Hippocampal formation (tissue), 2 donors: ENCODE data around the gene RBM10.

ENCODE experiments used
- DNase-seq, 2 donors: peaks; one replicate each; lab custom pipeline; 2025; lab: John Stamatoyannopoulos, UW

The RBM10 gene

DNA sequence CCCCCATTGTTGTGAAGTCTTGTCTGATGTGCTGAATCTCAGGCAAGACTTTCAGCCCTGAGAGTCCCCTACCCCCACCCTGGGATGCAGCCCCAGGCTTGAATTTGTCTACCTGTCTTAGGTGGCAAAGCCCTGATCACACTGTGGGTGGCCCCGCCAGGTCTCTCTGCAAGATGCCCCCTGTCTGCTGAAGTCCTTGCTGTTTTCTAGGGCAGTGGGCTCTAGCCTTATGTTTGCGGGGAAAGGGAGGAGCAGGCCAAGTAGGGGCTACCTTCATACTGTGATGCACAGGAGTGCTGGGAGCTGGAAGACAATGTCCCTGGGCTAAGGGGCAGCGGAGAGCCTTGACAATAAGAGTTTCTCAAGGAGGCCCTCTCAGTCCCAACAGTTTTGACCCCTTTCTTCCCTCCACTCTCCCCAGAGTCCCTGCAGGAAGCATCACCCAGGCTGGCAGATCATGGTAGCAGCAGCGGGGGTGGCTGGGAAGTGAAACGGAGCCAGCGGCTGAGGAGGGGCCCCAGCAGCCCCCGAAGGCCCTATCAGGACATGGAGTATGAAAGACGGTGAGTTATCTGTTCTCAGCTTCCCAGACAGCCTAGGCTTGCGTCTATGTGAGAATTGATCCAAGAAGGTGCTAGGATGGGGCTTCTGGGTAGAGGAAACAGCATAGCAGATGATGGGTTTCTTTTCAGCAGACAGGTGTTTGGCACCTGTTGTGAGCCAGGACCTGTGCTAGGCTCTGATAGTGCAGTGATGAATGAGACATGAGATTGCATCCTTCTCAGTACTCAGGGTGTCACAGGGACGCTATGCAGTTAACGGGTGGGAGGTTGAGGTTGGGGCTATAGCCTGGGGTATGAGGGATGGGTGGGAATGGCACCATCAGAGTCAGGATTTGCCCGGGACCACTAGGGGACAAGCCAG is 2.2 kb downstream of the RBM10 start:
- no peak for DNase-seq

DNA sequence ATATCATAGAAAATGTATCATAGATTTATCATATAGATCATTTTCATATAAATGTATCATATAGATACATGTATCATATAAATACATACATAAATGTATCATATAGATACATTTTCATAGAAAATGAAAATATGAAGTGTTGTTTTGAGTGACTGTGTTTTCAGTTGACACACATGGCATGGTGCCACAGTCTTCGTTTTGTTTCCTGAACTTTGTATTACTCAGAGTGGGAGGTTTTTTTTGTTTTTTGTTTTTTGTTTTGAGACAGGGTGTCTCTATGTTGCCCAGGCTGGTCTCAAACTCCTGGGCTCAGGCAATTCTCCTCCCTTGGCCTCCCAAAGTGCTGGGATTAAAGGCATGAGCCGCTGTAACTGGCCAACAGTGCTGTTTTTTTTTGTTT is 3.9 kb downstream of the RBM10 start:
- no peak for DNase-seq

DNA sequence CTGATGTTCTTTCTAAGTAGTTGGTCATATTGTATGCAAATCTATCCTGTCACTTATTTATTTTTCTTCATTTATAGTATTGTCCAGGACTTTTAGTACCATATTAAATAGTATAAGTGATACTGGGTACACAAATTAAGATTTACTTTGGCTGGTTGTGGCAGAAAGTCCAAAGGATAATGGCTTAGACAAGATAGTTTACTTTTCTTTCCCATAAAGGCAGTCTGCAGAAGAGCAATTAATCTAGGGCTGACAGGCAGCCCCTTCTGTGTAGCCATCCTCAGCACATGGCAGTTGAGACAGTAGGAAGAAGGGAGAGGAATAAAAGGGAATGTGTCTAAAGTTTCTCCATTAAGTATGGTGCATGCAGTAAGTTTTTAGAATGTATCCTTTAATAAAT is 6.4 kb downstream of the RBM10 start:
- no peak for DNase-seq

DNA sequence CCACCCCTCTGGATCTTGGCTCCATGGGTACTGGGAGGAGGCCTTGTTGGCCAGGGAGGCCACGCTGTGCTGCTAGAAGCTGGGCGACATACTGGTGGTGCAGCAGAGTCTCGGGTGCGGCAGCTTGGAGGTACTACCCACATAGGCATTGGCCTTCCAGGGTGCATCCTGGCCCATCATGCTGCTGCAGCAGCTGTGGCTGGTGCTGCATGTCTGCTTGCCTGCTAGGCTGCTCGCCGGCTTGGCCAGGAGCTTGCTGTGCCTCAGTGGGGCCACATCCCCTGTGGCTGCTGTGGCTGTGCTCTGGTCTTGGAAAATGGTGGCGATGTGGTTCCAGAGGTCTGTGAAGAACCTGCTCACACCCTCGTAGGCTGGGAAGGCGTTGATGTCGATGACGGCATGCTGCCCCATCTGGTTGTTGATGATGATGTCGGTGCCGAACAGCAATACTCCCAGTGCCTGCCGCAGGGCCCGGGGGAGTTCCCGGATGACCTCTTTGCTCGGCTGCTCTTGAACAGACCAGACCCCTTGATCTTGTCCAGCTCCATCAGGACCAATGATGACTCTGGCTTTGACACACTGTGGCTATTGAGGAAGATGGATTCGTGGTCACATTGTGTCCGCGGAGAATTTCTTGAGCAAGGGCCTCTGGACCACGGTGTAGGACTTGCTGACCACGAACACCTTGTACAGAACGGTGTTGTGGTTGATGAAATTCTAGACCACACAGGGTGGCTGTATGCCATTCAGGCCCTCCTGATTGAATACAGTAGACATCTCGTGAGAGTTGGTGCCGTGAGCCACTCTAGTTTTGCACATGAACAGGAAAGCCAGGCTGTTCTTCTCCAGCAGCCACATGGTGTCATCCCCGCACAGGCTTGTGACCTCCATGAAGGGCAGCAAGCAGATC is 11.8 kb downstream of the RBM10 start:
- no peak for DNase-seq

DNA sequence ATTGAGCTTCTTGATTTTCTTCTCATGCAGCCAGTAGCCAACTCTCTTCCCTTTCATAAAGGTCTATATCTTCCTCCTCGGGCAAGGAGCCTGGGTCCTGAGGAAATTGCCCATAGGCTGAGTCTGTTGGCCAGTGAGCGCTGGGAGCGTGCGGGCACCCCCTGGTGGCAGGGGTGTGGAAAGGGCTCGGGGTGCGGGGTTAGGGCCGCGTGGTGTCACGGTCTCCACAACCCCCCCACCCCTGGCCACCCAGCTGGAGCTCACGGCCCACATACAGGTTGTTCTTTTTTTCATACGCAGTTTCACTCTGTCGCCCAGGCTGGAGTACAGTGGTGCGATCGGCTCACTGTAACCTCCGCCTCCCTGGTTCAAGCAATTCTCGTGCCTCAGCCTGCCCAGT is 13.1 kb downstream of the RBM10 start:
- DNase-seq, result no peak

DNA sequence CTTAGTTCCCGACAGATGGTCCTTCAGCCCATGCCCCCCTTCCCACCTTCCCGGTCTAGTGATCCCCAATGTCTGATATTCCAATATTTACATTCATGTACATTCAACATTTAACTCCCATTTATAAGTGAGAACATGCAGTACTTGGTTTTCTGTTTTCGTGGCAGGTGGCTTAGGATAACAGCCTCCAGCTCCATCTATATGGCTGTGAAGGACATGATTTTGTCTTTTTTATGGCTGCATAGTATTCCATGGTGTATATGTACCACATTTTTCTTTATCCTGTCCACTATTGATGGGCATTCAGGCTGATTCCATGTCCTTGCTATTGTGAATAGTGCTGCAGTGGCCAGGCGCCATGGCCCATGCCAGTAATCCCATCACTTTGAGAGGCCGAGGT is 13.8 kb downstream of the RBM10 start:
- no peak for DNase-seq

DNA sequence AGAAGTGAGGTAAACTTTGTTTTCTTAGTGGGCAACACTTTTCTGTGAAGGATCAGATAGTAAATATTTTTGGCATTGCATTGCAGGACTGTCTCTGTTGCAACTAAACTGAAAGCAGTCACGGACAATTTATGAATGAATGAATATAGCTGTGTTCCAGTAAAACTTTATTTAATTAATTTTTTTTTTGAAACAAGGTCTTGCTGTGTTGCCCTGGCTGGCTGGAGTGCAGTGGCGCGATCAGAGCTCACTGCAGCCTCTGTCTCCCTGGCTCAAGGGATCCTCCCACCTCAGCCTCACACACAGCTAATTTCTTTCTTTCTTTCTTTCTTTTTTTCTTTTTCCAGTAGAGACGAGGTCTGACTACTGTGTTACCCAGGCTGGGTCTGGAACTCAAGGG is 15.8 kb downstream of the RBM10 start:
- no peak for DNase-seq

DNA sequence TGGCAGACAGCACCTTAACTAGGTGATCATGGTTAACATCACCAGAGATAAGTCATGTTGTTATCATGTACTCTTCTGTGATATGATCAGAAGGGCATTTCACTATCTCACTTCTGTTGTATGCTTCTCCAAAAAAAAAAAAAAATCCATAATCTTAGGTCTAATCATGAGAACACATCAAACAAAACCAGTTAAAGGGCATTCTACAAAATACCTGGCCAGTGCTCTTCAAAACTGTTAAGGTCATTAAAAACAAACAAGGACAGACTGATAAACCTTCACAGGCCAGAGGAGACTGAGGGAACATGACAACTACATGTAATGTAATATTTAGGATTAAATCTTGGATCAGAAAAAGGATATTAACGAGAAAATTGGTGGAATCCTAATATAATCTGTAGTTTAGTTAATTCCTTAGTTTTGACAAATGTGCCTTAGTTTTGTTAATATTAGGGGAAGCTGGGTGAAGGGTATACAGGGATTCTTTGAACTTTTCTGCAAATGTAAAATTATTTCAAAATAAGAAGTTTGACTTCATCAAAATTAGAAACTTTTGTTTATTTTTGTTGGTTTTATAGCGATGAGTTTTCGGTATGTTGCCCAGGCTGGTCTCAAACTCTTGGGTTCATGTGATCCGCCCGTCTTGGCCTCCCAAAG is 18.0 kb downstream of the RBM10 start:
- DNase-seq, result no peak

DNA sequence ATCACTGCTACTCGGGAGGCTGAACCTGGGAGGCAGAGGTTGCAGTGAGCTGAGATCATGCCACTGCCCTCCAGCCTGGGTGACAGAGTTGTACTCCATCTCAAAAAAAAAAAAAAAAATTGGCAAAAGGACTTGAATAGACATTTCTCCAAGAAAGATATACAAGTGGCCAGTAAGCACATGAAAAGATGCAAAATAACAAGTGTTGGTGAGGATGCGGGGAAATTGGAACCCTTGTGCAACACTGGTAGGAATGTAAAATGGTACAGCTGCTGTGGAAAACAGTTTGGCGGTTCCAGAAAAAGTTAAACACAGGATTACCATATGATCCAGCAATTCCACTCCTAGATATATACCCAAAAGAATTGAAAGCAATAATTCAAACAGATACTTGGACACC is 19.4 kb downstream of the RBM10 start:
- DNase-seq, result no peak

DNA sequence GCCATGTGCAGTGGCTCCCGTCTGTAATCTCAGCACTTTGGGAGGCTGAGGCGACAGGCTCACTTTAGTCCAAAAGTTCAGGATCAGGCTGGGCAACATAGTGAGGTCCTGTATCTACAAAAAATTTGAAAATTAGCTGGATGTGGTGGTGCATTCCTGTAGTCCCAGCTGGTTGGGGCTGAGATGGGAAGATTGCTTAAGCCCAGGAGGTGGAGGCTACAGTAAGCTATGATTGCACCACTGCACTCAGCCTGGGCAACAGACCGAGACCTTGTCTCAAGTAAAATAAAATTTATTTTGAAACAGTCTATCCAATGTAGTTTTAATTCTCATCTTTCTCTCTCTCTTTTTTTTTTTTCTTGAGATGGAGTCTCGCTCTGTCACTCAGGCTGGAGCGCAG is 21.1 kb downstream of the RBM10 start:
- no peak for DNase-seq

DNA sequence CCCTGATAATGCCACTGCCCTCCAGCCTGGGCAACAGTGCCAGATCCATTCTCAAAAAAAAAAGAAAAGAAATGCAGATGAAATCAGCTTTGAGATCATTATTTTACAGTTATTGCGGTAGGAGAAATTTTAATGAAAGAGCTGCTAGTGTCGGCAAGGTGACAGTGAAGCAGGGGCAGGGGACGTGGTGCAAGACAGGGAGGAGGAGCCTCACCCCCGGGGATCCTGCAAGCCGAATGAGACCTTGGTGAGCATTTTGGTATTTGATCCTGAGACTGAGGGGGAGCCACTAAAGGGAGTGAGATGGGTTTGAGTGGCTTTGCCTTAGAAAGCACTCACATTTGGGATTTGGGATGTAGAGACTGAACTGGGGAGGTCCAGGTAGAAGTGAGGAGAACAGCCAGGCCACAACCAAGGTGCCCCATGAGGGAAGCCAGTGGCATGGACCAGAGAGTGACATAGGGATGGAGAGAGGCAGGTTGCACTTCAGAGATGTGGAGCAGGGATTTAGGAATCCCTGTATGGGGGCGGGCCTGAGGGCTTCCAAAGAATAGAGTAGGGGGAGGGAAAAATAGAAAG is 23.6 kb downstream of the RBM10 start:
- no peak for DNase-seq

DNA sequence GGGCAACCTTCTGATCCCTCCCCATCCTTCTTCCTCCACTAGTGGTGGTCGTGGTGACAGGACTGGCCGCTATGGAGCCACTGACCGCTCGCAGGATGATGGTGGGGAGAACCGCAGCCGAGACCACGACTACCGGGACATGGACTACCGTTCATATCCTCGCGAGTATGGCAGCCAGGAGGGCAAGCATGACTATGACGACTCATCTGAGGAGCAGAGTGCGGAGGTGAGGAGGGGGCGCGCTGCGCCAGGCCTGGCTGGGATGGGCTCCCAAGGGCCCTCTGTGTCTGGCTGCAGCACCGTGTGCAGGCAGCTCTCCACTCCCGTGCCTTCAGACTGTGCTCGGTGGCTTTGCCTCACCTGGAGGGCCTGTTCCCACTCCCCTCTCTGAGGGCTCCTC is 24.3 kb downstream of the RBM10 start:
- DNase-seq, result no peak

DNA sequence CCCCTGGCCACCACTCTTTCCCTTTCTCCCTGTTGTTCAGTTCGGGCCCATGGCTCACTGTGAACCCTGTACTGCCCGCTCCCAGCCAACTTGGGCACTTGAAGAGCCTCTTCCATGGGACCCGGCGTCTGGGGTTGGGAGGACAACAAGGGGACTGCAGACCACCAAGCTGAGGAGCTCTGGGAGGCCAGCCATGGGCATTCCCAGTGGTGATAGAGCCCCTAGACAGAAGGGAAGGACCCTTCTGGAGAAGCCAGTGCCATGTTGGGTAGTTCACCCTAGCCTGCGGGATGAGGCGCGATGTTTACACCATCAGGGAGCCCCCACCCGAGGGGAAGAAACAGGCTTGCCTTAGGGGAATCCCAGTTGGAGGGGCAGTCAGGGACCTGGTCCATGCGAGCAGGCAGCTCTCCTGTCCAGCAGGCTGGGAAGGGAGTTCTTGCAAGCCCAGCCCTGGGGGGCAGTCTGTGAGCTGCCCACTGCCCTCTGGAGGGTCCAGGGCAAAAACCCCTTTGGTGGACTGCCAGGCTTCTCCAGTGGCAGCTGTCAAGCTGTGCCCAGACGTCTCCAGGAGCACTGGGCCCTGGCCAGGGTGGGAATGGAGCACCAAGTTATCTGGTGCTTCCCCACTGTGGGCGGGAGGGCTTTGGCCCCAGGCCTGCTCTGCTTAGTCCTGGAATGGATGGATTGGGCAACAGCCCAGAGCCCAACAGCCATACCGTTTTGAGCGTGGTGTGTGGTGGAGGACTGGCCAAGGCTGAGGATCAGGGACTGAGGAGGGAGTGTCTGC is 24.9 kb downstream of the RBM10 start:
- no peak for DNase-seq

DNA sequence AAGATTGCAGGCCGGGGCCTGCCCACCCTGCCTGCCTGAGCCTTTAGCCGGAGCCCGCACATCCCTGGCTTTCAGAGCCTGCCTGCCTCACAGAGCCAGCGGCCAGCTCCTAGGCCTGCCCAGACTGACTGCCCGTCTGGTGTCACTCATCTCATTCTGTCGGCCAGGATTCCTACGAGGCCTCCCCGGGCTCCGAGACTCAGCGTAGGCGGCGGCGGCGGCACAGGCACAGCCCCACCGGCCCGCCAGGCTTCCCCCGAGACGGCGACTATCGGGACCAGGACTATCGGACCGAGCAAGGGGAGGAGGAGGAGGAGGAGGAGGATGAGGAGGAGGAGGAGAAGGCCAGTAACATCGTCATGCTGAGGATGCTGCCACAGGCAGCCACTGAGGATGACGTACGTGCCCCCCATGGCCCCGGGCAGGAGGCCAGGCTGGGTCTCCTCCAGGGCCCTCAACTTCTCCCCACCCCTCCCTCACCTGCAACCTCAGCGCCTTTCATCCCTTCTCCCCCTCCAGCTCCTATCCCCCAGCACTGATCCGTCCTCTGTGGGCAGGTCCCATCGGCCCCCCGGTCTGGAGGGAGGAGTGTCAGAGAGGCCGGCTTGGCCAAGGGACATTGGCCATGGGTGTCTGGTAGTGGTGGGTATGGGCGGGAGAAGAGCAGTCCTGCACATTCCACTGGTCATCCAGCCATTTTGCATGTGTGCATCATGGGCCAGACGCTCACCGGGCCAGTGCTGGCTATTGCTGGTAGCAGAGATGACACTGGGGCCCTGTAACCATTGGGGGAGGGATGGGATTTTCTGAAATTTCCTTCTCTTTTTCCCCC is 26.1 kb downstream of the RBM10 start:
- DNase-seq, result no peak

DNA sequence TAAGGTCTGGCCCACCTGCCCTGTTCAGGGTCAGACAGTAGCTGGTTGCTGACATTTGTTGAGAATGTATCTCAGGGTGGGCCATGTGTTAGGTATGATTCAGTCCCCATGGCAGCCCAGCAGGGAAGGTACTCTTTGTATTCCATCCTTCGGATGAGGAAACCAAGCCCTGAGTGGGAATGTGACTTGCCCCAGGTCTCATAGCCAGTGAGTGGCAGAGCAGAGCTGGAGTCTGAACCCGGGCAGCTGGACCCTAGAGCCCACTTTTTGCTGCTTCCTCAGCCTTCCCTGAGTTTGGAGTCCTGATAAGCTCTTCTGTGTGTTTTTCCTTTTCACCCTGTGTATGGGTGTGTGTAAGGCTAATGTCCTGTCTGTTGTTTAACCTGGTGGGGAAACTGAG is 27.0 kb downstream of the RBM10 start:
- no peak for DNase-seq

DNA sequence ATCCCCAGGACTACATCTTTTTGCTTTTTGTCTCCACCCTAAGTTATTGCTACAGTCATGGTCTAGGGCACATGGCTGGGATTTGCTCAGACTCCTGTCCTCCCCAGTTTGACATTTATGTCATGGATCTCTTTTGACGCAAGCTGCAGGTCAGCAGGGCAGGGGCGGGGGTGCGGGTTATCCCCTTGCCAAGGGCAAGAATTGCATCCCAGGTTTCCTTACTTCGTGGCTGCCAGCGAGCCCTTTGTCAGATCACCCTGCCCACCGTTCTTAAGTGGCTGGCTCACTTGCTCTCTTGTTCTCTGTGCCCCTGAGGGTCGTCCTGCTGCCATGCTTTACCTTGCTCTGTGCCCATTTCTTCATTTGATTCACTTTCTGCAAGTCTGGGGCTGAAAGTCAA is 27.5 kb downstream of the RBM10 start:
- no peak for DNase-seq

DNA sequence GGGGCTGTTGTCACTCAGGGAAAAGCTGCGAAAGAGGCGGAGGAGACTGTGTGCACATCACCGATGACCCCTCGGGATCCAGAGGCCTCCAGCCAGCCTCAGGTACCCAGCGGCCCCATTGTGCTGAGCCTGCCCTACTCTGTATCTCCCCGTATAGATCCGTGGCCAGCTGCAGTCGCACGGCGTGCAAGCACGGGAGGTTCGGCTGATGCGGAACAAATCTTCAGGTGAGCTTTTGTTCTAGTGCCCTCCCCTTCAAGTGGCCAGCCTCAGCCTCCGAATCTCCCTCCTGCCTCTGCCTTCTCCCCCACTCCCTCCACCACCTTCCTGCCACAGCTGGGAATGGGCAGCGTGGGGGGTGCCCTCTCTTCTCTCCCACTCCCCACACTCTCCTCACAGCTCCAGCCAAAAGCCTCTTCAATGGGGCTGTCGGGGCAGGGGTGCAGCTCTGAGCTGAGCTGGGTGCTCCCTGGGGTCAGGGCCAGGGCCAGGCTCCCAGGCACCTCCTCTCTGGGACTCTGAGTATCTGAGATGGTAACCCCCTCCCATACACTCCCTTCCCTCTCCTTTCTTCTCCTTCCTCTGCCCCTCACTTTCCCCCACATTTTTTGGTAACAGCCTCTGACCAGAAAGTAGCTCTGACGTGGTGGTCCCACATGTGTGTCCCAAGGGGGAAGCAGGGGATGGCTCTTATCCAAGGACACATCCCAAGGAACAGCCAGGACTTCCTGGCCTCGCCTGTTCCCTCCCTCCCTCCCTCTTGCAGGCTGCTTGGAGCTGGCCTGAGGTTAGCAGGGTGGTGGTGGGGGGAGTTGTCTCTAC is 28.2 kb downstream of the RBM10 start:
- DNase-seq, result no peak

DNA sequence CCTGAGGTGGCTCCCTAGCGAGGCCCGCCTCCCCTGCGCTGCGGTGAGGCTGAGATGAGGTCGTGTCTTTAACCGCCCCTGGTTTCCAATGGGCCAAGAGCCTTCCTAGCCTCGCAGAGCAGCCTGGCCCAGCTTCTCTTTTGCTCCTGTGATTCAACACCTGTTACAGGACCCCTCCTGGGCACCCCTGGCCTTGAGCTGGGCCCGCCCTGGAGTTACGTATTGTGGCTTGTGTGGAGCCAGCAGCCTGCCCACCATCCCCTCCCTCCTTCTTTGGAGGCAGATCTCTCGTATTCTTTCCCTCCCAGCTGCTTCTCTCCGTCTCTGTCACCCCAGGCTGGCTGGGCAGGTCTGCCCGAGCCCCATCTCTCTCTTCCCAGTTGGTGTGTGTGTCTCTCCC is 29.4 kb downstream of the RBM10 start:
- DNase-seq, result no peak

DNA sequence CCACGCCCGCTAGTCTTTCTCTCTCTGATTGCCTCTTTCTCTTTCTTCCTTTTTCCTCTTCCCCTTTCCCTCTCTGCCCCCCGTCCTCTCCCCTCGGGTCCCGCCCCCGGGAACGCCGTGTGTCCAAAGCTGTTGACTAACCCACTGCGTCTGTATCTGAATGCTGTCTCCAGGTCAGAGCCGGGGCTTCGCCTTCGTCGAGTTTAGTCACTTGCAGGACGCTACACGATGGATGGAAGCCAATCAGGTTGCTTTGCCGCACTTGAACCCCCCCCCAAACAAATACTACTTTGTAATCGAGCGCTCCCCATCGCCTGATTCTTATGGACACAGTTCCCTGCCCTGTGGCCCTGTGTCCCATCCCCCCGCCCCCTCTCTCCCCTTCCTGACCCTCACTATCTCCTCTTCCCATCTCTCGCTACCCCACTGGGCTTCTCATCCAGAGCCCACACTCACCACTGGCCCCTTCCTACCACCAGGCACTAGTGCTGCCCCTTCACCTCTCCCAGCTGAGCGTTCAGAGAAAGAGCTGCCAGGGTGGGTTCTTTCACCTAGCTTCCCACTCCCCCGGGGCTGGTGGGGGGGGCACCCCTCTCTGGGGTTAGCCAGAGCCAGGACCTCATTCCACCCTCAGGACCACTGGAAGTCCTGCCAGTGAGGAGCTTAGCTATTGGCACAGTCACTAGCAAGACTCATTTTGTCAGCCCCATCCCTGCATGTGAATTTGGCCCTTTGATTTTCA is 30.0 kb downstream of the RBM10 start:
- DNase-seq, result no peak
